ES-I3 (cell line): ENCODE measurements around the gene CLTC.

Experiments used
- H3K36me3 ChIP-seq: 2 replicates; pipeline ENCODE4 v1.6.1; 2013; ENCODE audit warnings: mild to moderate bottlenecking, low read length, control low read depth, moderate library complexity; ENCODE audit not compliant: insufficient read depth
- H3K4me1 ChIP-seq: 2 replicates; pipeline ENCODE4 v1.6.1; 2013; ENCODE audit warnings: mild to moderate bottlenecking, control low read depth, low read length; ENCODE audit not compliant: insufficient read depth
- H3K9ac ChIP-seq: 2 replicates; pipeline ENCODE4 v1.6.1; 2013; ENCODE audit warnings: low read depth, mild to moderate bottlenecking, low read length, moderate library complexity
- H3K9me3 ChIP-seq: 2 replicates; pipeline ENCODE4 v1.6.1; 2013; ENCODE audit warnings: mild to moderate bottlenecking, low read length, moderate library complexity; ENCODE audit not compliant: control insufficient read depth, insufficient read depth

The CLTC gene

DNA sequence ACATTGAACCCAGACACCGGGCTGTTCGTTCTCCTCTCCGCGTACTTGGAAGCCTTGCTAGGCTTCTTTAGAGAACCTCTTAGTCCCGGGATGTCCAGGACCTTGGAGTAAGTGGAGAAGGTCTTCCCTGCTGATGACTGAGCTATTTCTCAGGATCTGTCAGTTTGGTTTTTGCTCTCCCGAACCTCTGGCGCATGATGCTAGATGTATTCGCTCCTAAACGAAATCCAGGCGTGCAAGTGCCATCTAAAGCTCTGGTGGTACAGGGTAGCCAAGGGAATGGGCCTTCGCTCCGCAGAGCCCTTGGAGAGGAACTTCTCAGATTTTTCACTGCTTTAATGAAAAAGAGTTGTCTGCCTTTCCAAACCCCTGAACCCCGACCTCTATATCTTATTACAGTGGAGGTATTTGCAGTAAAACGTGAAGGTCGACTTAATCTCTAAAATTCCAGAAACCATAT, 88.3 kb downstream of the CLTC start:
- H3K4me1 ChIP-seq, result peaks cover 9% of the 10 kb centered on the region
- peak overlapping the region; percentile 94 for H3K9ac ChIP-seq
- 0 out of 2 replicates have a peak, but pooled peaks cover 2% of the 10 kb centered on the region for H3K36me3 ChIP-seq
- H3K9me3 ChIP-seq, result no peaks in the 10 kb centered on the region

DNA sequence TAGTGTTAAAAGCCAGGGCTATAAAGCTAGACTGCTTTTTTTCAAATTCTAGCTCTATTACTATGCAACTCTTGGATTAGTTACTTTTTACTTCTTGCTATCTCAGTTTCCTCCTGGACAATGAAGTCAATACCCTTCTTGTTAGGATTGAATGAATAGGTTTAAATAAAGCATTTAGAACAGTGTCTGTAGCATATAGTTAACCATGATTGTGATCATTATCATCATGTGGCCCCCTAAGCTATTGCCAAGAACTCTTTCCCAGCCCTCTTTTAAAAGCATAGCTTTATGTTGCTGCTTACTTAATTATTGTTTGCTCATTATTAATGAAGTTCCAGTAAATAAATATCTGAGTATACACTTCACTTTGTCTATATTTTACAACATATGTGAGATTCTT, 92.2 kb downstream of the CLTC start:
- Histone ChIP-seq H3K4me1 (peaks cover 5% of the 10 kb centered on the region; the same call in 1 of the 2 replicates), H3K36me3 (no peaks in the 10 kb centered on the region), H3K9ac (no peak overlapping the region), H3K9me3 (no peaks in the 10 kb centered on the region)

DNA sequence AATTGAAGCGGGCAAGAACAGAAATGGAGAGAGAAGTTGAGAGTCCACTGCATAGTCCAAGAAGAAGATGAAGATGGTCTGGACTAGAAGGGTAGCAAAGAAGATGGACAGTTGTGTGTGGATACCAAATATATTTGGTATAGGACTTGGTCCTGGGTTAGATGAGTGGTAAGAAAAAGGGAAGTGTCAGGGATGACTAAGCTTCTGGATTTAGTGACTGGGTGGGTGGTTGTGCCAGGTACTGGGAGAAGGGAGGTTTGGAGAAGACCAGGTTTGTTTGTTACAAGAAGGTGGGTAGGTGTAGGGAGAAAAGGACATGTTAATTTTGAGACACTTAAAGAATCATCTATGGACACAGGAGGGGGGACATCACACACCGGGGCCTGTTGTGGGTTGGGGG, 93.2 kb downstream of the CLTC start:
- no peaks in the 10 kb centered on the region for H3K36me3 ChIP-seq
- H3K9ac ChIP-seq, result no peak overlapping the region
- H3K9me3 ChIP-seq, result no peaks in the 10 kb centered on the region
- peaks cover 5% of the 10 kb centered on the region; the same call in 1 of the 2 replicates for H3K4me1 ChIP-seq

DNA sequence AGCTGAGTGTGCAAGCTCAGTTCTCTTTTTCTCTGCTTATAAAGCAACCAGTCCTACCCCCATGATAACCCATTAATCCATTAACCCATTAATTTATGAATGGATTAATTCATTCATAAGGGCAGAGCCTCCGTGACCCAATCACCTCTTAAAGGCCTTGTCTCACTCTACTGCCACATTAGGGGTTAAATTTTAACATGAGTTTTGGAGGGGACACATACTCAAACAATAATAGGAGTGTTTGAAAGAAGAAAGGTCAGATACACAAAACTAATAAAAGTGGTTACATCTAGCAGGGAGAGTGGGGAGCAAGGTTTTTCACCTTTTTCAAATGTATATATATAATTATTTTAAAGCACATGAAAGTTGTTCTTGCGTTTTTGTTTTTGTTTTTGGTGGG, 94.6 kb downstream of the CLTC start:
- Histone ChIP-seq H3K4me1 (peaks cover 3% of the 10 kb centered on the region; the same call in 1 of the 2 replicates), H3K9me3 (no peaks in the 10 kb centered on the region)

DNA sequence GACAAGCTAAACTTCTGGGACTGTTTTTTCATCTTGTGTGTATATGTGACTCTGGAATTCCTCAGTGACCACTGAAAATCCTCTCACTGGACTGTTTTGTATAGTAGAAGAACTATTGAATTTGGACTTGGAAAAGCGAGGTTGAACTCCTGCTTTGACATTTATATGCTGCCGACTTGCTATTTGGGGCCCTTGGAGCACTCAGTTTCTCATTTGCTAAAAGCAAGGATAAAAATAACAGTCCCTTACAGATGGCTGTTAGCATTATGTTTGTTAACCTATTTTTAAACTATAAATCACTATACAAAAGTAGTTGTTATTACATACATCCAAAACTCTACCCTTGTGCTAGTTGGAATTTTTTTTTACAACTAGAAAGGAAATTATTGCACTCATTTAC, 96.7 kb downstream of the CLTC start:
- H3K9me3 ChIP-seq, result no peaks in the 10 kb centered on the region
- no peaks in the 10 kb centered on the region for H3K36me3 ChIP-seq
- H3K9ac ChIP-seq, result no peak overlapping the region
- H3K4me1 ChIP-seq, result no peaks in the 10 kb centered on the region

More for the DNA sequence above, 94.6 kb downstream of the CLTC start:
- no peaks in the 10 kb centered on the region for H3K36me3 ChIP-seq
- no peak overlapping the region for H3K9ac ChIP-seq

DNA sequence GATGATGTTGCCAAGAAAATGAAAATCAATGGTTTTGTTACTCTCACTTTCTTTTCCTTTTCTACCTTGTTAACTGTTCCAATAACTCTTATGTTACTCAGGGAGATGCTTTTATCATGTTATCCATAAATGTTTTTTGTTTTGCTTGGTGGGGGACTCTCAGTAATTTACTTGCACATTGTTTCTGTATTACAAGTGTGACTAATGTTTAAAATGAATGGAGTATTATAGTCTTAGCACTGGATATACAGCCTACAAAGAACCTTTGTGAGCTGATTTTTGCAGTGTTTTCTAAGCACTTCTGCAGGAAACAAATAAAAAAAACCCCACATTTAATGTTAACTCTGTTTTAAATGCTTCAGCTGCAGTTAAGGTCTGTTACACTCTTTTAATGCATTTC, 99.8 kb downstream of the CLTC start:
- H3K4me1 ChIP-seq, result peaks cover 7% of the 10 kb centered on the region
- no peaks in the 10 kb centered on the region for H3K36me3 ChIP-seq
- no peak overlapping the region for H3K9ac ChIP-seq
- no peaks in the 10 kb centered on the region for H3K9me3 ChIP-seq

DNA sequence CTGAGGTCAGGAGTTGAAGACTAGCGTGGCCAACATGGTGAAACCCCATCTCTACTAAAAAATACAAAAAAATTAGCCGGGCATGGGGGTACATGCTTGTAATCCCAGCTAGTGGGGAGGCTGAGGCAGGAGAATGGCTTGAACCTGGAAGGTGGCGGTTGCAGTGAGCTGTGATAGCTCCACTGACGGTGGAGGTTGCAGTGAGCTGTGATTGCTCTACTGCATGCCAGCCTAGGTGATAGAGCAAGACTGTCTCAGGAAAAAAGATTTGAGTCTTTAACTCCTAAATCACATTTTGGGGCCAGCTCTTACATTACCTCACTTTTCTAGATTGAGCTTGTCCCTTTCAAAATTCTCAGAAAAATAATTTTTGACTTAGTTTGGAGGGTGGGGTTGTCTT, 102.9 kb downstream of the CLTC start:
- H3K4me1 ChIP-seq, result peaks cover 7% of the 10 kb centered on the region
- no peak overlapping the region for H3K9ac ChIP-seq
- H3K36me3 ChIP-seq, result no peaks in the 10 kb centered on the region
- no peaks in the 10 kb centered on the region for H3K9me3 ChIP-seq

DNA sequence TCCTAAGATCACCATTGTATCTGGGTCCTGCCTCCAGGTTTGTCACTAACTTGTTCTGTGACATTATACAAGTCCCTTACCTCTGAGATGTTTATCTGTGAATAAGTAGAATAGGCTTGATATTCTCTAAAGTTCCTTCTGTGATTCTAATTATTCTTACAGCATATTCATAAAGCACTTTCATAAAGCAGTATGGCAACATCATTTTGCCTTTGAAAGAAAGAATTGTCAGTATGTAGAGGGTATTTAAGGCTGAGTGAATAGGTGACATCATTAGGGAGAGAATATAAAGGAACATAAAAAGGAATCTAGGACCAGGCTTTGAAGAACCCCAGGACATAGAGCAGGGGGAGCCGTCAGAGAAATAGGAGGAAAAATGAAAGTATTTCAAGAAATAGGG, 103.3 kb downstream of the CLTC start:
- Histone ChIP-seq H3K4me1 (peaks cover 7% of the 10 kb centered on the region), H3K9me3 (no peaks in the 10 kb centered on the region), H3K9ac (no peak overlapping the region)

DNA sequence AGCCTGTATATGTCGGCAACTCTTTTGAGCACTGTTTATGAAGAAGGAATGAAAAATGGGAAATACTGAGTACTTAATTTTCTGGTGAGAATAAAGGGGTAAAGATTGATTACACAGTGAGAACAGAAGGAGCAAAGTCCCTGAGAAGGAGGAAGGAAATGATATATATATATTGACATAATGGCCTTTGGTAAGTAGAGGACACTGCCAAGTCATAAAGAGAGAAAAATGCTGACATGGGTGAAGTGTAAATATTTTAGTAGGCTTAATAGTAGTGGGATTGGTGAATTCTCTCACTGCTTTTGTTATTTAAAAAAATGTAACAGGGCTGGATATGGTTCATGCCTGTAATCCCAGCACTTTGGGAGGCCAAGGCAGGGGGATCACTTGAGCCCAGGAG, 103.9 kb downstream of the CLTC start:
- Histone ChIP-seq H3K9me3 (no peaks in the 10 kb centered on the region), H3K4me1 (peaks cover 7% of the 10 kb centered on the region), H3K36me3 (no peaks in the 10 kb centered on the region), H3K9ac (no peak overlapping the region)

More for the DNA sequence above, 103.3 kb downstream of the CLTC start:
- H3K36me3 ChIP-seq, result no peaks in the 10 kb centered on the region

DNA sequence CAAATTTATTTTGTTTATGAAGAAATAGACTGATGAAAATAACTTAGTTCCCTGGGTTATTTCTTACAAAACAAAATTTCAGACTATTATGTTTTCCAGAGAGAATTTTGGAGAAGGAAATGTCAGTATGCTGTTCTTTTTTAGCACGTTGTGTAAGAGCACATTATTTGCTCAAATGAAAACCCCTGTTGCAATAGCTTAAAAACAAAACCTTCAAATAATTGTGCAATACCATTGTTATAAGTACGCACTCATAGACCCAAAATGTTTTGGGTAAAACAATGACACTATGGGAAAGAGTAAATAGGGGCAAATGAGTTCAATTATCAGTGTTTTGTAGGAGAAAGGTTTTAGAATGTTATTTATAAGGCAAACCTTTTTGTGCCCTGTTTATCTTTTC, 106.0 kb downstream of the CLTC start:
- Histone ChIP-seq H3K4me1 (peaks cover 7% of the 10 kb centered on the region), H3K9ac (no peak overlapping the region), H3K9me3 (no peaks in the 10 kb centered on the region), H3K36me3 (no peaks in the 10 kb centered on the region)

DNA sequence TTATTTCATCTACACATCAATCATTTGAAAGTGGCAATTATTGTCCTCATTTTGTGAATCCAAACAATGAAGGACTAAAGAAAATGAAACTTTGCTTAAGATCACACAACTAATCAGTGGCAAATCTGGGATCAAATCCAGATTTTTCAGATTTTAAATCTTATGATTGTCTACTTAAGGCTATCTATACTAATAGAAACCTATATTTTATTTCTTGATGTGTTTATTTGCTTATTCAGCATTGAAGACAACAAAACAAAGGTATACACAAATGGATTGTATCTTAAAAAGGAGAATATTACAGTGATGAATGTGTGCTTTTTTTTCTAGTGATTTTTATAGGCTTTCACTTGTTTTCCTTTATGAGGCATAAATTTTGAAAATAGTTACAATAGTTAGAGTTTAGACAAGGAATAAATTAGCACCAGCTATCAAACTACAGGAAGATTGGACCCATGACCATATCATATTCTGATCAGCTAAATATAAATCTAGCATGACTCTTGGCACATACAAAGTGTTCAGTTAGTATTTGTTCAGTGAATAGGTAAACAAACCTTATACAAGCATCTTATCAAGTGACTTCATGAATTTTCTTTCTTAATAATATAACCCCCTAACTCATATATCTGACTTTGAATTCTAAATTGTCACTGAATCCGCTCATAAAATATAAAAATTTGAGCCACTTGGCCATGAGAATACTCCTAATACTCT, 108.3 kb downstream of the CLTC start:
- Histone ChIP-seq H3K36me3 (no peaks in the 10 kb centered on the region), H3K9ac (no peak overlapping the region), H3K4me1 (peaks cover 6% of the 10 kb centered on the region), H3K9me3 (no peaks in the 10 kb centered on the region)

DNA sequence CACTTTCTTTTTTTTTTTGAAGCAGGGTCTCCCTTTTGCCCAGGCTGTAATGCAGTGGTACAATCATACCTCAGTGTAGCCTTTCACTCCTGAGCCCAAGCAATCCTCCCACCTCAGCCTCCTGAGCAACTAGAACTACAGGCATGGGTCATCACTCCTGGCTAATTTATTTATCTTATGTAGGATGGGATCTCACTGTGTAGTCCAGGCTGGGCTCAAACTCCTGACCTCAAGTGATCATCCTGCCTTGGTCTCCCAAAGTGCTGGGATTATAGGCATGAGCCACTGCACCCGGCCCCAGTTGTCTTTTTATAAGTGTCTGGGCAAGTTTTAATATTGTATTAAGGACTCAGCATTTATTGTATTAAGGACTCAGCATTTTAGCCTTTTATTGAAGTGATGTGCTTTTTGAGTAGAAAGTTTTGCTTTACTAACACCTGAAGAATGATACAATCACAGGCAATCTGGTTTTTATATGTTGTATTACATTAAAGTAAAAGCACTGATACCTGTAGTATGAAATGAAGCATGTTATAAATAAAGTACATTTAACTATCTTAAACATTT, 110.7 kb downstream of the CLTC start:
- Histone ChIP-seq H3K9me3 (no peaks in the 10 kb centered on the region), H3K9ac (no peak overlapping the region), H3K4me1 (no peaks in the 10 kb centered on the region), H3K36me3 (peaks cover 4% of the 10 kb centered on the region; the same call in 1 of the 2 replicates)

DNA sequence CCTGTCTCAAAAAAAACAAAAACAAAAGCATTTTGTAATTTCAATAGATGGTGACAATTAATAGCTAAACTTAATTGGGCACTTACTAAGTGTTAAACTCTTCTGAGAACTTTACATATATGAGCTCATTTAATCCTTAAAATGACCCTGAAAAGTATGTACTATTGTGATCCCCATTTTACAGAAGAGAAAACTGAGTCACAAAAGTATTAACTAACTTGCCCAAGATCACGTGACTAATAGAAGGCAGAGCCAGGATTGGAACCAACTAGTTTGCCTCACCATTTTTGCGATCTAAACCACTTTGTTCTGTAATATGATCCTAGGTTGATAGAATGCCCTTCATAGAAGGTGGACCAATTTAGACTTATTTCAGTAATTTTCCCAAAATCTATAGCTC, 114.0 kb downstream of the CLTC start:
- Histone ChIP-seq H3K9ac (no peak overlapping the region), H3K36me3 (peaks cover 4% of the 10 kb centered on the region; the same call in 1 of the 2 replicates), H3K9me3 (no peaks in the 10 kb centered on the region), H3K4me1 (no peaks in the 10 kb centered on the region)

DNA sequence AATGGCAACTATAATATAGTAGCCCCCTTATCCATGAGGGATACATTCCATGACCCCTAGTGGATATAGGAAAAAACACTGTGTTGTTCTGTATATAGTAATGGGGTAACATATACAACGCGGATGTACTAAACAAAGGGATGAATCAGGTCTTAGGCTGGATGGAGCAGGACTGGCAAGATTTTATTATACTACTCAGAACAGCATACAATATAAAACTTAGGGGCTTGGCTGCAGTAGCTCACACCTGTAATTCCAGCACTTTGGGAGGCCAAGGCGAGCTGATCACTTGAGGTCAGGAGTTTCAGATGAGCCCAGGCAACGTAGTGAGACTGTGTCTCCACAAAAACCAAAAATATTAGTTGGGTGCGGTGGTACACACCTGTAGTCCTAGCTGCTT, 114.5 kb downstream of the CLTC start:
- H3K4me1 ChIP-seq, result no peaks in the 10 kb centered on the region
- H3K36me3 ChIP-seq, result peaks cover 4% of the 10 kb centered on the region; the same call in 1 of the 2 replicates
- H3K9ac ChIP-seq, result no peak overlapping the region
- no peaks in the 10 kb centered on the region for H3K9me3 ChIP-seq

DNA sequence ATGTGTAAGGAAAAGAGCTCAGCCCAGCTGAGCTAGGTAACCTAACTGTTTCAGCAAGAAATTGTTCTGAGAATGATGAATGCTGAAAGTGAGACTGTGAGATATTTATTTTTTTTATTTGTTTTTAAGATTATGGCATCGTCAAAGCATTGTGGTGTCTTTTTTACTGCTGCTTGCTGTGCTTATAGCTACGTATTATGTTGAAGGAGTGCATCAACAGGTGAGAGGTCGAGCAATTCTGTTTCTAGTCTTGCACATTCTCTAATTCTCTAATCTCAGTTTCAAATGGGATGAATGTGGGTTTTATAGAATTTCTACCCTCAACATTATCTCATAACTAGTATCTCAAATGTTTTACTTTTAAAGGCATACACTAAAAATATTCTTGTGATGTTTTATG, 117.6 kb downstream of the CLTC start:
- Histone ChIP-seq H3K9me3 (0 out of 2 replicates have a peak, but pooled peaks cover 2% of the 10 kb centered on the region), H3K9ac (no peak overlapping the region), H3K4me1 (no peaks in the 10 kb centered on the region), H3K36me3 (peaks cover 12% of the 10 kb centered on the region)
